Measurements from ENCODE around the gene ETFBKMT.

GRCh38 chr12:31655792-31656191 lies 3.7 kb upstream of the ETFBKMT start:
- TF ChIP-seq ARNTL (CRISPR knock-in tag; IDR thresholded peaks at IDR 0.05; ENCODE audit: borderline replicate concordance, low read depth) (no peak), POU6F1 (CRISPR knock-in tag; IDR thresholded peaks at IDR 0.05; ENCODE audit: borderline replicate concordance, low read depth) (no peak), OSR1 (CRISPR knock-in tag; IDR thresholded peaks at IDR 0.05) (no peak), CSDC2 (CRISPR knock-in tag; IDR thresholded peaks at IDR 0.05) (no peak), PATZ1 (CRISPR knock-in tag; IDR thresholded peaks at IDR 0.05; ENCODE audit: borderline replicate concordance) (no peak), PPARA (CRISPR knock-in tag; IDR thresholded peaks at IDR 0.05; ENCODE audit: borderline replicate concordance) (no peak)
